ENCODE results near the gene GIGYF1. TPM values are rescaled to one million over a fixed set of nuclear protein-coding genes. Genes with fewer than 3 reads are reported as not detected.
A peak's percentile ranks its signal among the peaks of the same experiment; 100 is the strongest.

GIGYF1 gene, protein sequence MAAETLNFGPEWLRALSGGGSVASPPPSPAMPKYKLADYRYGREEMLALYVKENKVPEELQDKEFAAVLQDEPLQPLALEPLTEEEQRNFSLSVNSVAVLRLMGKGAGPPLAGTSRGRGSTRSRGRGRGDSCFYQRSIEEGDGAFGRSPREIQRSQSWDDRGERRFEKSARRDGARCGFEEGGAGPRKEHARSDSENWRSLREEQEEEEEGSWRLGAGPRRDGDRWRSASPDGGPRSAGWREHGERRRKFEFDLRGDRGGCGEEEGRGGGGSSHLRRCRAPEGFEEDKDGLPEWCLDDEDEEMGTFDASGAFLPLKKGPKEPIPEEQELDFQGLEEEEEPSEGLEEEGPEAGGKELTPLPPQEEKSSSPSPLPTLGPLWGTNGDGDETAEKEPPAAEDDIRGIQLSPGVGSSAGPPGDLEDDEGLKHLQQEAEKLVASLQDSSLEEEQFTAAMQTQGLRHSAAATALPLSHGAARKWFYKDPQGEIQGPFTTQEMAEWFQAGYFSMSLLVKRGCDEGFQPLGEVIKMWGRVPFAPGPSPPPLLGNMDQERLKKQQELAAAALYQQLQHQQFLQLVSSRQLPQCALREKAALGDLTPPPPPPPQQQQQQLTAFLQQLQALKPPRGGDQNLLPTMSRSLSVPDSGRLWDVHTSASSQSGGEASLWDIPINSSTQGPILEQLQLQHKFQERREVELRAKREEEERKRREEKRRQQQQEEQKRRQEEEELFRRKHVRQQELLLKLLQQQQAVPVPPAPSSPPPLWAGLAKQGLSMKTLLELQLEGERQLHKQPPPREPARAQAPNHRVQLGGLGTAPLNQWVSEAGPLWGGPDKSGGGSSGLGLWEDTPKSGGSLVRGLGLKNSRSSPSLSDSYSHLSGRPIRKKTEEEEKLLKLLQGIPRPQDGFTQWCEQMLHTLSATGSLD (N-terminal part only)
- total RNA-seq (2021) (47.4 and 51.9 TPM in 2 replicates), Bru-seq, nascent RNA (percentile 73 among the genes with signal in this experiment), BruChase-seq, experiment 1, labeled RNA remaining after a 2-hour chase (percentile 90 among the genes with signal in this experiment), BruChase-seq, experiment 2, labeled RNA remaining after a 6-hour chase (percentile 88 among the genes with signal in this experiment)
- long read RNA-seq, partial matches to known transcripts = 2 of 13 reads
- long read RNA-seq, other reads (novel, unspliced or antisense) = 11 of 13 reads

DNA sequence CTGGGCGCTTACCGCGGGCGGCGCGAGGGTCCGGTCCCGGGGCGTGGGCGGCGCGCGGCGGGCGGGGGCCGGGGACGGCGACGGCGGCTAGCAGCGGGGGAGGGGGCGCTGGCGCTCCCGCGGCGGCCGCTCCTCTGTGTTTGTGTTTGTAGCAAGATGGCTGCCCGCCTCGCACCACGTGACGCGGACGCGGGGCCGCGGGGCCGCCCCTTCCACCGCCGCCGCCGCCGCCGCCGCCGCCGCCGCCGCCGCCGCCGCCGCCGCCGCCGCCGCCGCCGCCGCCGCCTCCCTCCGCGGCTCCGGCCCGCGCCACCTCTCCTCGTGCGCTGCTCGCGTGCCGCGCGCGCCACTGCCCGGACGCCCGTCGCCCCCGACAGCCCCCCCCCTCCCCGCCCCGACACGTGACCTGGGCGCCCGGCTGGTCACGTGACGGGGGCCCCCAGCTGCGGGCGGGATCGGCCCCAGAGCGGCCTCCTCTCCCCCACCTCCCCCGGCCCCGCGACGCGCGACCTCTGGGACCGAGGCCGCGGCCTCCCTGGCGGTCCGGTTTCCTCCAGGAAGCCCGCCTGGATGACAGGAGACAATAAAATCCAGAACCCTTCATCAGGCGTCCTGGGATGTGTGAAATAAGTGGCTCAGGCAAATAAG is at the start of gene GIGYF1:
GIGYF1 (minus strand) TSS at position 153 of the 648 bp plus-strand sequence. CDS start 6,012 bp downstream, outside the sequence.
- BruUV-seq (replicated peaks) = no TSS peak
- intact Hi-C loops (cut with micrococcal nuclease; ENCODE audit: unreplicated experiment) = loop anchor here (5.0 kb wide), 2 partner anchors 92 to 132 kb away; partner anchors contain the start of gene PCOLCE
- ChIA-PET CTCF (interaction anchor here (0.7 to 3.3 kb wide), 2 partner anchors 11 to 18 kb away, joined by 3 to 9 read pairs; partner anchors contain the start of gene POP7), POLR2A (ENCODE audit: low non-redundant PET) (no interaction called here)
- Histone ChIP-seq H3K4me3 (ENCODE audit: low read depth, low read length, poor library complexity, severe bottlenecking) (peak within 1 kb of the TSS; percentile 98), H3K27ac (ENCODE audit: low read depth, low read length, poor library complexity, severe bottlenecking) (peak within 1 kb of the TSS; percentile 88), H3K9me3 (ENCODE audit: low read depth, low read length, poor library complexity, severe bottlenecking) (no peaks in the 10 kb centered on the region), H3K4me1 (ENCODE audit: insufficient read depth, low read length, poor library complexity, severe bottlenecking) (peaks cover 15% of the 10 kb centered on the region), H3K27me3 (replicated peaks; ENCODE audit: insufficient read depth, low read depth, low read length, poor library complexity) (peaks cover 3% of the 10 kb centered on the region), H3K36me3 (ENCODE audit: insufficient read depth, low read length, poor library complexity, severe bottlenecking) (peaks cover 12% of the 10 kb centered on the region)
- TF ChIP-seq, protein P1, sequence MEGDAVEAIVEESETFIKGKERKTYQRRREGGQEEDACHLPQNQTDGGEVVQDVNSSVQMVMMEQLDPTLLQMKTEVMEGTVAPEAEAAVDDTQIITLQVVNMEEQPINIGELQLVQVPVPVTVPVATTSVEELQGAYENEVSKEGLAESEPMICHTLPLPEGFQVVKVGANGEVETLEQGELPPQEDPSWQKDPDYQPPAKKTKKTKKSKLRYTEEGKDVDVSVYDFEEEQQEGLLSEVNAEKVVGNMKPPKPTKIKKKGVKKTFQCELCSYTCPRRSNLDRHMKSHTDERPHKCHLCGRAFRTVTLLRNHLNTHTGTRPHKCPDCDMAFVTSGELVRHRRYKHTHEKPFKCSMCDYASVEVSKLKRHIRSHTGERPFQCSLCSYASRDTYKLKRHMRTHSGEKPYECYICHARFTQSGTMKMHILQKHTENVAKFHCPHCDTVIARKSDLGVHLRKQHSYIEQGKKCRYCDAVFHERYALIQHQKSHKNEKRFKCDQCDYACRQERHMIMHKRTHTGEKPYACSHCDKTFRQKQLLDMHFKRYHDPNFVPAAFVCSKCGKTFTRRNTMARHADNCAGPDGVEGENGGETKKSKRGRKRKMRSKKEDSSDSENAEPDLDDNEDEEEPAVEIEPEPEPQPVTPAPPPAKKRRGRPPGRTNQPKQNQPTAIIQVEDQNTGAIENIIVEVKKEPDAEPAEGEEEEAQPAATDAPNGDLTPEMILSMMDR (conservative IDR thresholded peaks at IDR 0.05; ENCODE audit: low read depth, low read length) = no peak
- TF ChIP-seq EZH2 (IDR thresholded peaks at IDR 0.05; ENCODE audit: borderline replicate concordance, low read depth, low read length, poor library complexity, severe bottlenecking) = no peak
- peak; percentile 76 for DNase-seq (ENCODE audit: low spot score)

DNA sequence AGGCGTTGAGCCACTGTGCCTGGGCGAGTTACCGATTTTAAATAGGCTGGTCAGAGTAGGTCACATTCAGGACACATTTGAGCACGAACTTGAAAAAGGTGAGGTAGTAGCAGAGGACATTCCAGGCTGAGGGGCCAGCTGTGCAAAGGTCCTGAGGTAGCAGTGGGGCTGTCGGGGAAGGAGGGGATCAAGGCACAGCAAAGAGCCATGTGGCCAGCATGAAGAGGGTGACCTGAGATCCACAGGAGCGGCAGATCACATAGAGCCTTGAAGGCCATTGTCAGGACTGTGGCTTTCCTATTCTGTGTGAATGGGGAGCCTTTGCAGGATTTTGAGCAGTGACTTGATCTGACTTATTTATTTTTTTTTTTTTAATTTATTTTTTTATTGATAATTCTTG is 45.9 kb upstream of the GIGYF1 start:
- BruUV-seq (replicated peaks) = no TSS peak
- no peaks in the 10 kb centered on the region for H3K4me1 ChIP-seq (ENCODE audit: insufficient read depth, low read length, poor library complexity, severe bottlenecking)
- ChIA-PET CTCF (no interaction called here), POLR2A (ENCODE audit: low non-redundant PET) (no interaction called here)
- H3K36me3 ChIP-seq (ENCODE audit: insufficient read depth, low read length, poor library complexity, severe bottlenecking) = no peaks in the 10 kb centered on the region
- intact Hi-C loops (cut with micrococcal nuclease; ENCODE audit: unreplicated experiment) = no loop called here
- H3K27me3 ChIP-seq (replicated peaks; ENCODE audit: insufficient read depth, low read depth, low read length, poor library complexity) = no peaks in the 10 kb centered on the region
- H3K27ac ChIP-seq (ENCODE audit: low read depth, low read length, poor library complexity, severe bottlenecking) = no peak overlapping the region
- H3K4me3 ChIP-seq (ENCODE audit: low read depth, low read length, poor library complexity, severe bottlenecking) = no peak overlapping the region
- TF ChIP-seq EZH2 (IDR thresholded peaks at IDR 0.05; ENCODE audit: borderline replicate concordance, low read depth, low read length, poor library complexity, severe bottlenecking) = no peak
- TF ChIP-seq, protein P1 (conservative IDR thresholded peaks at IDR 0.05; ENCODE audit: low read depth, low read length) = no peak
- no peaks in the 10 kb centered on the region for H3K9me3 ChIP-seq (ENCODE audit: low read depth, low read length, poor library complexity, severe bottlenecking)
- no peak for DNase-seq (ENCODE audit: low spot score)

DNA sequence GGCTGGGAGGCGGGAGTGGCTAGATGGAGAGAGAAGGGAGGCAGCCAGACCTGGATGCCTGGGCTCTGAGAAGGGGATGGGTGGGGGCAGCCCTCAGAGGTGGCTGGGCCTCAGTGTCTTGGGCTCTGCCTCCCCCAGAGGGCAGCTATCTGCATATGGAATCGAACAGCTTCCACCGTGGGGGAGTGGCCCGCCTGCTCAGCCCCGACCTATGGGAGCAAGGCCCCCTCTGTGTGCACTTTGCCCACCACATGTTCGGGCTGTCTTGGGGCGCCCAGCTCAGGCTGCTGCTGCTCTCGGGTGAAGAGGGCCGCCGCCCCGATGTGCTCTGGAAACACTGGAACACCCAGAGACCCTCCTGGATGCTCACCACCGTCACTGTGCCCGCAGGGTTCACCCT is 42.6 kb upstream of the GIGYF1 start:
- no peaks in the 10 kb centered on the region for H3K9me3 ChIP-seq (ENCODE audit: low read depth, low read length, poor library complexity, severe bottlenecking)
- H3K27me3 ChIP-seq (replicated peaks; ENCODE audit: insufficient read depth, low read depth, low read length, poor library complexity) = no peaks in the 10 kb centered on the region
- POLR2A ChIA-PET (ENCODE audit: low non-redundant PET) = no interaction called here
- intact Hi-C loops (cut with micrococcal nuclease; ENCODE audit: unreplicated experiment) = no loop called here
- CTCF ChIA-PET = no interaction called here
- no peaks in the 10 kb centered on the region for H3K36me3 ChIP-seq (ENCODE audit: insufficient read depth, low read length, poor library complexity, severe bottlenecking)
- no peak for DNase-seq (ENCODE audit: low spot score)
- no peaks in the 10 kb centered on the region for H3K4me1 ChIP-seq (ENCODE audit: insufficient read depth, low read length, poor library complexity, severe bottlenecking)
- H3K4me3 ChIP-seq (ENCODE audit: low read depth, low read length, poor library complexity, severe bottlenecking) = no peak overlapping the region
- H3K27ac ChIP-seq (ENCODE audit: low read depth, low read length, poor library complexity, severe bottlenecking) = no peak overlapping the region
- TF ChIP-seq, protein P1 (conservative IDR thresholded peaks at IDR 0.05; ENCODE audit: low read depth, low read length) = no peak
- TF ChIP-seq EZH2 (IDR thresholded peaks at IDR 0.05; ENCODE audit: borderline replicate concordance, low read depth, low read length, poor library complexity, severe bottlenecking) = no peak
- BruUV-seq (replicated peaks) = no TSS peak
